ENCODE results near the gene CCL1.

The CCL1 gene

DNA sequence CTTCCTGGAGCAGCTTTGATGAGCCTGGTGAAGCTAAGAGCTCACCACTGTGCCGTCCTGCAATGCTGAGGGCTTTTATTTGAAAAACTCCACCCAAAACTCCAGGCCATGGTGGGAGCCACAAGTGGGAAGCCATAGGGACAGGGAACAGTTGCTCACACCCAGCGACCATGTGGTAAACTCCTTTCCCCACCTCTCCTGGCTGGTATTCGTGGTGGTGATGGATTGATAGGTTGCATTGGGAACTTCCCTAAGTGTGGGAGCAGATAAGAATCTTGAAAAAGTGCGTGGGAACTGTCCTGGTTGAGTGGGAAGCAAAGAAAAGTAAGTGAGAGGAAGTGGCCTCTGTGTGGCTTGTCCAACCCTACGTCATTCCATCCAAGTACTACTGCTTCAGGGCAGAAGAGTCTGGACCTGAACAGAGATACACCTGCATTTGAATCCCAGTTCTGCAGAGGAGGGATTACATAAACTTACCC lies at the start of gene CCL1:
Gene CCL1 (minus strand): TSS at position 51 of the 479 bp plus-strand sequence. CDS start 72 bp downstream, outside the sequence.
- no peak for DNase-seq

- no peak for DNase-seq
Measured at GRCh38 chr17:34412534-34412933, 49.5 kb upstream of the CCL1 start.

GRCh38 chr17:34411646-34412421 lies 48.8 kb upstream of the CCL1 start:
- DNase-seq = no peak

- peak; percentile 20 for DNase-seq
Measured at GRCh38 chr17:34409352-34409751, 46.3 kb upstream of the CCL1 start.

GRCh38 chr17:34408439-34408838 lies 45.4 kb upstream of the CCL1 start:
- peak; percentile 7 for DNase-seq

DNA sequence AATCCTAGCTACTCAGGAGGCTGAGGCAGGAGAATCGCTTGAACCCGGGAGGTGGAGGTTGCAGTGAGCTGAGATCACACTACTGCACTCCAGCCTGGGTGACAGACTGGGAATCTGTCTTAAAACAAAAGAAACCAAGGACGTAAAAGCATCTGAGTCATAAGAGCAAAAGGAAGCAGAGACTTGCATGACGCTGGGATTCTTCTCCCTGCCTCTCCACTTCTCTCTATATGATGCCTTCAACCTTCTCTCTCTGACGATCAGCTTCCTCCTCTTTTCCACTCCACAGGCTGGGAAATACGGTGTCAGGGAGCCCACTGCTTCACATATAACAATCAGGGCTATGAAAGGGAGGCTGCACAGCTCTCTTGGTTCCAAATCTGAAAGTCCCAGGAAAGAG lies 43.2 kb upstream of the CCL1 start:
- DNase-seq = no peak

GRCh38 chr17:34403006-34403405 lies 40.0 kb upstream of the CCL1 start:
- DNase-seq = no peak

DNA sequence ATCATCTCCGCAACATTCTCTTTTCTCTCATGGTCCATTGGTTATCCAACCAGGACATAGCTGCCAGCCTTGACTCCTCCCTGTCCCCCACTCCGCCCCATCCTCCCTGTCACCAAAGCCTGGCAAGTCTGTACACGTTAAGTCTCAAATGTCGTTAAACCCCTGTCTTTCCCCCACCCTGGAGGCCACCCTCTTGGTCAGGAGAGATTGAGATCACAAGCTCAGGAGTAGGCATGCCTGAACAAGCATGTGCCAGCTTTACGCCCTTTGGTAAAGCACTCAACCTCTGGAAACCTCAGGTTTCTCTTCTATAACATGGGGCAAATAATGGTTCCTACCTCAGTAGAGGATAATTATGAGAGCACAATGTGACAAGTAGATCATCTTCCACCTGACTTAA lies 38.1 kb upstream of the CCL1 start:
- peak; percentile 20 for DNase-seq

DNA sequence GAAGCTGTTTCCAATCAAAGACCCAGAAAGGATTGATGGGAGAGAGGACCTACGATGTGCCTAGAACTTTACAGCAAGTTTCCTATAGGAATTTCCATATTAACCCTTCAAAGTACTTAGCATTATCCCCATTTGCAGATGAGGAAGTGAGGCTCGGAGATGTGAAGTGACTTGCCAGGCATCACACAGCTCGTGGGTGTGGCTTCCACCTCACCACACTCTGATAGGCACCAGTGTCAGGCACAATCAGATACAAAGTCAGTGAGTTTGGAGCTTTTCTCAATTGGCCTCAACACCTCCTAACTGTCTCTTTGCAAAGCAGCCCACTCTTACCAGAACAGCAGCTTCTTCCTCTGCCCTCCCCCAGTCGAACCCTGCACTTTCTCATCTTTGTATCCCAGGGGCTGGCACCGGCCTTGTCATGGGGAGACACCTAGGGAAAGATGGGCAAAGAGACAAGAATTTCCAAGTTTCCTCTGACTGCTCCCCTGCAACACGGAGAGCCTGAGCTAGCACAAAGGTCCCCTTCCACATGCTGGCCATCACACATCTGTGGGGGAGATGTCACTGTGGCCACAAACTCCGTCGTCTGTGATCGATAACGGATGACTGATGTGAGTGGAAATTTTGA lies 37.4 kb upstream of the CCL1 start:
- peak; percentile 15 for DNase-seq

GRCh38 chr17:34399725-34400124 lies 36.7 kb upstream of the CCL1 start:
- DNase-seq = no peak

- DNase-seq = no peak
Measured at GRCh38 chr17:34398990-34399389, 36.0 kb upstream of the CCL1 start.

- DNase-seq = no peak
Measured at GRCh38 chr17:34397265-34397664, 34.2 kb upstream of the CCL1 start.

GRCh38 chr17:34393401-34393800 lies 30.4 kb upstream of the CCL1 start:
- peak; percentile 8 for DNase-seq

GRCh38 chr17:34391241-34391640 lies 28.2 kb upstream of the CCL1 start:
- DNase-seq = peak; percentile 13

DNA sequence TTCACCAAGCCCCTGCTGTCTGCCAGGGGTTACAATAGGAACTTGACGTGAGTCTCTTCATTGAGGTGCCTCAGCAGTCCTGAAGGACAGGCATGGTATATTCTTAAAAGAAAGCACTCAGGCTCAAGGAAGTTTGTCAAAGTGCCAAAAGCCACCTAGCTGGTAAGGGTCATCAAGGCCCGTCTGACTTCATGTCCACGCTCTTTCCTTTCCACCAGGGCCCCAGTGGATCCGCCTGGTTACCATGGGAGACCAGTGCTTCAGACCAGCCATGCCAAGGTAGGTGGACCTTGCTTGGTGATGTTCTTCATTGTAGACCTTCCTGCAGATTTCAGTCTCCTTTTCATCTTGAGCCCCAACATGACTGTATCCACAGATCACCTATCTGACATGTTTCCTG lies 27.6 kb upstream of the CCL1 start:
- DNase-seq = peak; percentile 10

GRCh38 chr17:34389126-34389750 lies 26.2 kb upstream of the CCL1 start:
- DNase-seq = peak; percentile 46

- peak; percentile 40 for DNase-seq
Measured at GRCh38 chr17:34387566-34387965, 24.5 kb upstream of the CCL1 start.

GRCh38 chr17:34386697-34387550 lies 23.9 kb upstream of the CCL1 start:
- peak; percentile 50 for DNase-seq

GRCh38 chr17:34386343-34386696 lies 23.3 kb upstream of the CCL1 start:
- peak; percentile 35 for DNase-seq

DNA sequence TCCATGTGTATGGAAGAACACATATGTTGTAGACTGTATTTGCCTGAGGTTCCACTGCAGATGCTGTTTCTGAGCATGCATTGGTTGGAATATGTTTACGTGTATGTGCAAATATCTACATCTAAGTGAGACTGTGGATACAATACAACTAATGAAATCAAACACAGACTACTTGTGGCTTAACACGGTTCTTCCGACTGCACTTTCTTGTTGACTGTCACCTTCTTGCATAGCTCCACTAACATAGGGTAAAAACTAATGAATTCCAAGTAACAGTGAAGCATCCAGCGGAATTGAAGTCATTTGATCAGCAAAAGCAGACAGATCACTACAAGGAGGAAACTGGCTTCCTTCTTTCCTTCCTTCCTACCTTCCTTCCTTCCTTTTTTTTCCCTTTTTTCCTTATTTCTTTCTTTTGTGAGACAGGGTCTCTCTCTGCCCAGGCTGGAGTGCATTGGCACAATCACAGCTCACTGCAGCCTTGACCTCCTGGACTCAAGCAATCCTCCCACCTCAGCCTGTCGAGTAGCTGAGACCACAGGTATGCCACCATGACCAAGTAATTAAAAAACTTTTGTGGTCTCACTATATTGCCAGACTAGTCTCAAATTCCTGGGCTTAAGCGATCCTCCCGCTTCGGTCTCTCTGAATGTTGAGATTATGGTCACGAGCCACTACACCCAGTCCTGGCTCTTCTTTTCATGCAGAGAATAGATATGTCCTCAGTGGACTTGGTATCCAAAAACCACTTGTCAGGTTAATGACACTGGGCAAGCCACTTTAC lies 22.0 kb upstream of the CCL1 start:
- DNase-seq = peak; percentile 15

DNA sequence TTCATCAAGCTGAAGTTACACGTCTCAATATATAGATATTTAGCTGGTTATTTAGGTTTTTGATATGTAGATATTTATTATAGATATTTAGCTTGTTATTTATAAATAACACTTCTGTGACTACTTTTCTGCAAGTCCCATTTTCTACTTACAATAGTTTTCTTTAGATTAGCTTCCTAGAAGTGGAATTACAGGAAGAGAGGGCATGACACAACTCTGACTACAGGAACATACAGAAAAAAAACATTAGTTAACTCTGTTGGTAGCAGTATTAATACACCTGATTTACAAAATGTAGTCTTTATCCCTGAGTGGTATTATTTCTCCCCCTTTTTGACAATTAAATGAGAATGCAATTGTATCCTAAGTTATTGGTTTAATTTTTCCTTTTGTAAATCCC lies 21.2 kb upstream of the CCL1 start:
- no peak for DNase-seq

- peak; percentile 29 for DNase-seq
Measured at GRCh38 chr17:34383216-34383615, 20.2 kb upstream of the CCL1 start.

Data from activated CD8-positive, alpha-beta memory T cell treated with anti-CD3 and anti-CD28 coated beads, Interleukin-2, amount 50 U/mL, for 48 hours (primary cell).